Measurements from ENCODE around the gene CCDC40. TPM values are rescaled to one million over a fixed set of nuclear protein-coding genes. Genes with fewer than 3 reads are reported as not detected.
A peak's percentile ranks its signal among the peaks of the same experiment; 100 is the strongest.

Gene CCDC40
- total RNA-seq, 1 donor, result 8.3 TPM

DNA sequence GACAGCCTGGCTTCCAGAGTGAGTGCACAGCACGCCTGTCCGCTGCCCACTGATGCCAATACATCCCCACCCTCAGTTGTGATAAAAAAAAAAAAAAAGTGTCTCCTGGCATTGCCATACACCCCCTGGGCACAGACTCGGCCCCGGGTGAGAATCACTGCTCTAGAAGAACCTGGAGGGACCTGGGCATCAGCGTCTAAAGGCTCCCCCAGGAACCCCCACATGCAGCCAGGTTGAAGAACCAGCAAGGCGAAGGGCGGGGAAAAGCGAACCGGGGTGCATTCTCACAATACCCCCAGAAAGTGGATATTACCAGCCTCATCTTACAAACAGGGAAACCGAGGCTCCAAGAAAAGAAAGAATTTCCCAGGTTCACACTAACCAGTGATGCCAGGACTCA is 28.5 kb upstream of the CCDC40 start:
- H3K79me2 ChIP-seq (ENCODE audit: insufficient read depth, low read length), result no peaks in the 10 kb centered on the region
- DNase-seq (ENCODE audit: insufficient read length, low spot score, missing footprints), result peak; percentile 71
- TF ChIP-seq, protein P1, sequence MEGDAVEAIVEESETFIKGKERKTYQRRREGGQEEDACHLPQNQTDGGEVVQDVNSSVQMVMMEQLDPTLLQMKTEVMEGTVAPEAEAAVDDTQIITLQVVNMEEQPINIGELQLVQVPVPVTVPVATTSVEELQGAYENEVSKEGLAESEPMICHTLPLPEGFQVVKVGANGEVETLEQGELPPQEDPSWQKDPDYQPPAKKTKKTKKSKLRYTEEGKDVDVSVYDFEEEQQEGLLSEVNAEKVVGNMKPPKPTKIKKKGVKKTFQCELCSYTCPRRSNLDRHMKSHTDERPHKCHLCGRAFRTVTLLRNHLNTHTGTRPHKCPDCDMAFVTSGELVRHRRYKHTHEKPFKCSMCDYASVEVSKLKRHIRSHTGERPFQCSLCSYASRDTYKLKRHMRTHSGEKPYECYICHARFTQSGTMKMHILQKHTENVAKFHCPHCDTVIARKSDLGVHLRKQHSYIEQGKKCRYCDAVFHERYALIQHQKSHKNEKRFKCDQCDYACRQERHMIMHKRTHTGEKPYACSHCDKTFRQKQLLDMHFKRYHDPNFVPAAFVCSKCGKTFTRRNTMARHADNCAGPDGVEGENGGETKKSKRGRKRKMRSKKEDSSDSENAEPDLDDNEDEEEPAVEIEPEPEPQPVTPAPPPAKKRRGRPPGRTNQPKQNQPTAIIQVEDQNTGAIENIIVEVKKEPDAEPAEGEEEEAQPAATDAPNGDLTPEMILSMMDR (IDR thresholded peaks at IDR 0.05; ENCODE audit: extremely low read depth, low read depth, low read length), result no peak
- H3K9me3 ChIP-seq (ENCODE audit: low read depth, low read length), result no peaks in the 10 kb centered on the region
- no peak overlapping the region for H2AFZ ChIP-seq (ENCODE audit: low read length)
- H3K27ac ChIP-seq (ENCODE audit: low read depth, low read length), result no peak overlapping the region
- no peak overlapping the region for H3K4me3 ChIP-seq (ENCODE audit: insufficient read depth, low read length)
- H3K4me2 ChIP-seq (ENCODE audit: insufficient read depth, low read length), result no peak overlapping the region
- peaks cover 37% of the 10 kb centered on the region for H4K20me1 ChIP-seq (ENCODE audit: insufficient read depth, low read length)
- H3K36me3 ChIP-seq (ENCODE audit: insufficient read depth, low read length), result peaks cover 4% of the 10 kb centered on the region
- no peaks in the 10 kb centered on the region for H3K27me3 ChIP-seq (ENCODE audit: insufficient read depth, low read length)
- peaks cover 4% of the 10 kb centered on the region for H3K4me1 ChIP-seq (ENCODE audit: insufficient read depth, low read length)

DNA sequence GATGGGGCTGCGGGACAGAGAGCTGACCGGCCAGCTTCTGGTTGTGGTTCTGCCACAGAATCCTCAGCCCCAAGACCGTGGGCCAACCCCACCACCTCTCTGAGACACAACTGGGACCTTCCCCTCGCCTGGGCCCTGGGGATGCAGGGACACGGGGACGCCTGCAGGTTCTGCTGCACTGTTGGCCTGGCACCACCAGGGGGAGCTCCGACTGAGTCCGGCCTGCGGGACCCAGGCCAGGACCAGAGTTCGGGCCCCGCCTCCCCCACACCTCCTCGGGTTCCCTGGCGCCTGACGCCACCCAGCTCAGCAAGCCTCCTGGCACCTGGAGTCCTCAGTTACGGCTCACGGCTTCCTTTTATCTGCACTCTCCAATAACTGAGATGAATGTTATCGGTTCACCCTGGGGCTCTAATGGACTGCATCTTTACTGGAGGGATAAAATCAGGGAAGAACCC is 28.0 kb upstream of the CCDC40 start:
- Histone ChIP-seq H2AFZ (ENCODE audit: low read length) (no peak overlapping the region), H3K36me3 (ENCODE audit: insufficient read depth, low read length) (peaks cover 7% of the 10 kb centered on the region), H4K20me1 (ENCODE audit: insufficient read depth, low read length) (peaks cover 37% of the 10 kb centered on the region), H3K4me2 (ENCODE audit: insufficient read depth, low read length) (peak overlapping the region; percentile 40), H3K4me3 (ENCODE audit: insufficient read depth, low read length) (no peak overlapping the region), H3K4me1 (ENCODE audit: insufficient read depth, low read length) (peaks cover 4% of the 10 kb centered on the region), H3K9me3 (ENCODE audit: low read depth, low read length) (no peaks in the 10 kb centered on the region), H3K27me3 (ENCODE audit: insufficient read depth, low read length) (no peaks in the 10 kb centered on the region), H3K79me2 (ENCODE audit: insufficient read depth, low read length) (no peaks in the 10 kb centered on the region), H3K27ac (ENCODE audit: low read depth, low read length) (no peak overlapping the region)
- peak; percentile 98 for DNase-seq (ENCODE audit: insufficient read length, low spot score, missing footprints)
- TF ChIP-seq, protein P1 (IDR thresholded peaks at IDR 0.05; ENCODE audit: extremely low read depth, low read depth, low read length), result peak; percentile 91

DNA sequence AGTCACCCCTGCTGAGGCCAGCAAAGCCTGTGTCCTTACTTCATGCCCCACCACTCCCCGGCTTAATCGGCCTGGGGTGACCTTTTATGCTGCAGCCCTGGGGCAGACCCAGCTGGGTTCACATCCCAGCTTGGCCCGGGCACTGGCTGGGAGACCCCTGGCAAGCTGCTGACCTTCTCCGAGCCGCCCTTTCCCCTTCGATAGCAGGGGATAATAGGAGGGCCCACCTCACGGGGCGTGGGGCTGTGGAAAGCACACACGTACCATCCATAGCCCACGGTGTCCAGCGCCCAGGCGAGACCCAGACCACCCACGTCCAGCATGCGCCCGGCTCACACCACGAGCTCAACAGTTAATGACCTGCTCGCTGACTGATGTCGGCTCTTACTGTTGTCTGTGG is 27.6 kb upstream of the CCDC40 start:
- Histone ChIP-seq H3K4me3 (ENCODE audit: insufficient read depth, low read length) (no peak overlapping the region), H3K27me3 (ENCODE audit: insufficient read depth, low read length) (no peaks in the 10 kb centered on the region), H2AFZ (ENCODE audit: low read length) (no peak overlapping the region), H3K4me1 (ENCODE audit: insufficient read depth, low read length) (peaks cover 4% of the 10 kb centered on the region), H3K9me3 (ENCODE audit: low read depth, low read length) (no peaks in the 10 kb centered on the region), H4K20me1 (ENCODE audit: insufficient read depth, low read length) (peaks cover 37% of the 10 kb centered on the region), H3K79me2 (ENCODE audit: insufficient read depth, low read length) (peaks cover 4% of the 10 kb centered on the region), H3K27ac (ENCODE audit: low read depth, low read length) (no peak overlapping the region), H3K36me3 (ENCODE audit: insufficient read depth, low read length) (peaks cover 7% of the 10 kb centered on the region), H3K4me2 (ENCODE audit: insufficient read depth, low read length) (peak overlapping the region; percentile 40)
- TF ChIP-seq, protein P1 (IDR thresholded peaks at IDR 0.05; ENCODE audit: extremely low read depth, low read depth, low read length), result no peak
- no peak for DNase-seq (ENCODE audit: insufficient read length, low spot score, missing footprints)

DNA sequence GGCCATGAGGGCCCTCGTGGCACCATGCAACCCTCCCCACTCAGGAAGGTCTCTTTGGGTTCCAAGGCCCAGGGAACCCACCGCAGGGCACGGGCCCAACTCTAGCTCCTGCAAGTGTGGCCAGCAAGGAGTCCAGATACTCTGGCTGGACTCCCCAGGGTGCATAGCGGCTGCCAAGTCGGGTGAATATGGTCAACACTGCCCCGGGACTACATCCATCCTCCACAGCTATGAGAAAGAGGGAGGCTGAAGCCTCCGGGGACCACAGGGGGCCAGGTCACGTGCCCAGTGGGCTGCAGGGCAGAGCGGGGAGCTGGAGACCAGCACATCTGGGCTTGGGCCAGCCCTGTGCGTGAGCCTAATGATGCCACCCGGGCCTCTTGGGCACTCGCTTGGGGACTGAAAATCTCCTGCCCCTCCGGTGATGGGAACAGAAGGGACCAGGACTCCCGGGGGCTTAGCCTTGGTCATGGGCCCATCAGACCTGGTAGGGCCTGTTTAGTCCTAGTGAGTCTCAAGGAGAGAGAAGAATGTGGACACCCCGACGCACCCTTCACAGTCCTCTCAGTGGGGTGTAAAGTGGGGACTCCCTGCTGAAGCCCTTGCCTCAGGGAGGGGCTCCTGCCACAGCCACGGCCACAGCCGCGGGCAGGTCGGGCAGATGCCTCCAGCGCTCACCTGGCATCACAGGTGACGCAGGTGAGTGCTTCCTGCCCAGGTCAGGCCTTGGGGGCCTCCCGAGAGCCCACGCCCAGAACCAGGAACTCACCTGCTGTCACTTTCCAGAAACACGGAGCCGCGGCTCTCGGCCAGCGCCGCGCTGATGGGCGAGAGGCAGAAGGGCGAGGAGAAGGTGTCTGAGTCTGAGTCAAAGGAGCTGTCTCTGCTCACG is 26.8 kb upstream of the CCDC40 start:
- peaks cover 7% of the 10 kb centered on the region for H3K36me3 ChIP-seq (ENCODE audit: insufficient read depth, low read length)
- H3K4me1 ChIP-seq (ENCODE audit: insufficient read depth, low read length), result peaks cover 4% of the 10 kb centered on the region
- H4K20me1 ChIP-seq (ENCODE audit: insufficient read depth, low read length), result peaks cover 32% of the 10 kb centered on the region
- no peak overlapping the region for H2AFZ ChIP-seq (ENCODE audit: low read length)
- no peak overlapping the region for H3K4me3 ChIP-seq (ENCODE audit: insufficient read depth, low read length)
- DNase-seq (ENCODE audit: insufficient read length, low spot score, missing footprints), result peak; percentile 62
- TF ChIP-seq, protein P1 (IDR thresholded peaks at IDR 0.05; ENCODE audit: extremely low read depth, low read depth, low read length), result no peak
- H3K79me2 ChIP-seq (ENCODE audit: insufficient read depth, low read length), result peaks cover 7% of the 10 kb centered on the region
- no peak overlapping the region for H3K4me2 ChIP-seq (ENCODE audit: insufficient read depth, low read length)
- H3K27me3 ChIP-seq (ENCODE audit: insufficient read depth, low read length), result no peaks in the 10 kb centered on the region
- no peak overlapping the region for H3K27ac ChIP-seq (ENCODE audit: low read depth, low read length)
- no peaks in the 10 kb centered on the region for H3K9me3 ChIP-seq (ENCODE audit: low read depth, low read length)
